Chondrocyte (in vitro differentiated cells): ENCODE results near the gene PYGL. TPM values are rescaled to one million over a fixed set of nuclear protein-coding genes. Genes with fewer than 3 reads are reported as not detected.

Experiments used
- DNase-seq: peaks from one replicate; pipeline ENCODE4 v3.0.0; 2021; ENCODE audit warnings: mixed read lengths, low spot score
- H3K27ac Mint-ChIP-seq: one replicate; pipeline ENCODE4 v1.8.0; 2021; ENCODE audit warnings: mild to moderate bottlenecking, moderate library complexity, mixed read lengths; ENCODE audit not compliant: unreplicated experiment
- H3K27me3 Mint-ChIP-seq: 2 replicates; pipeline ENCODE4 v1.8.0; 2021; ENCODE audit warnings: low read depth, mixed read lengths
- H3K36me3 Mint-ChIP-seq: 2 replicates; pipeline ENCODE4 v1.8.0; 2021; ENCODE audit warnings: low read depth, mixed read lengths
- H3K4me1 Mint-ChIP-seq: 2 replicates; pipeline ENCODE4 v1.8.0; 2021; ENCODE audit warnings: low read depth, mild to moderate bottlenecking, mixed read lengths
- H3K4me3 Mint-ChIP-seq: one replicate; pipeline ENCODE4 v1.8.0; 2021; ENCODE audit warnings: mild to moderate bottlenecking, moderate library complexity, mixed read lengths; ENCODE audit not compliant: unreplicated experiment
- H3K9me3 Mint-ChIP-seq: 2 replicates; pipeline ENCODE4 v1.8.0; 2021; ENCODE audit warnings: low read depth, mixed read lengths
- CTCF ChIP-seq: fragments of 200-600 bp; sonication (generic); IDR thresholded peaks from 2 replicates; pipeline ENCODE4 v1.5.0; 2021; ENCODE audit warnings: antibody characterized with exemption, mild to moderate bottlenecking, moderate library complexity
- total RNA-seq: library from RNA; stranded (reverse); gene quantifications from 3 replicates; pipeline ENCODE4 v1.2.1, GENCODE V29; 2021

PYGL gene
- total RNA-seq, 1 donor from 2014 or later, result 120 TPM

- peaks cover 27% of the 10 kb centered on the region for H3K4me1 Mint-ChIP-seq
- H3K4me3 Mint-ChIP-seq, result no peak overlapping the region
- H3K27me3 Mint-ChIP-seq, result no peaks in the 10 kb centered on the region
- DNase-seq, result no peak
- H3K9me3 Mint-ChIP-seq, result no peaks in the 10 kb centered on the region
- TF ChIP-seq CTCF, result no peak
- H3K36me3 Mint-ChIP-seq, result peaks cover 32% of the 10 kb centered on the region
- no peak overlapping the region for H3K27ac Mint-ChIP-seq
Measured at GRCh38 chr14:50937800-50938199, 6.5 kb downstream of the PYGL start.

- Mint-ChIP-seq H3K4me1 (peaks cover 24% of the 10 kb centered on the region), H3K36me3 (peaks cover 37% of the 10 kb centered on the region), H3K4me3 (no peak overlapping the region), H3K27ac (no peak overlapping the region), H3K9me3 (no peaks in the 10 kb centered on the region), H3K27me3 (no peaks in the 10 kb centered on the region)
- no peak for DNase-seq
- TF ChIP-seq CTCF, result no peak
Measured at GRCh38 chr14:50937325-50937724, 7.0 kb downstream of the PYGL start.

- peaks cover 22% of the 10 kb centered on the region for H3K4me1 Mint-ChIP-seq
Measured at GRCh38 chr14:50936882-50937281, 7.4 kb downstream of the PYGL start.

GRCh38 chr14:50936016-50936340, 8.3 kb downstream of the PYGL start:
- Mint-ChIP-seq H3K4me1 (peaks cover 12% of the 10 kb centered on the region), H3K9me3 (no peaks in the 10 kb centered on the region), H3K27me3 (no peaks in the 10 kb centered on the region), H3K36me3 (peaks cover 40% of the 10 kb centered on the region), H3K27ac (no peak overlapping the region), H3K4me3 (no peak overlapping the region)
- TF ChIP-seq CTCF, result no peak
- no peak for DNase-seq

More at GRCh38 chr14:50936882-50937281, 7.4 kb downstream of the PYGL start:
- DNase-seq, result no peak
- H3K27me3 Mint-ChIP-seq, result no peaks in the 10 kb centered on the region
- no peak overlapping the region for H3K27ac Mint-ChIP-seq
- TF ChIP-seq CTCF, result no peak
- H3K9me3 Mint-ChIP-seq, result no peaks in the 10 kb centered on the region
- H3K36me3 Mint-ChIP-seq, result peaks cover 38% of the 10 kb centered on the region
- H3K4me3 Mint-ChIP-seq, result no peak overlapping the region

- no peaks in the 10 kb centered on the region for H3K27me3 Mint-ChIP-seq
- H3K36me3 Mint-ChIP-seq, result peaks cover 46% of the 10 kb centered on the region
- TF ChIP-seq CTCF, result no peak
- H3K9me3 Mint-ChIP-seq, result no peaks in the 10 kb centered on the region
- H3K4me3 Mint-ChIP-seq, result no peak overlapping the region
- H3K27ac Mint-ChIP-seq, result no peak overlapping the region
- no peak for DNase-seq
- peaks cover 9% of the 10 kb centered on the region for H3K4me1 Mint-ChIP-seq
Measured at GRCh38 chr14:50935126-50936015, 8.9 kb downstream of the PYGL start.
